Activated CD4-positive, alpha-beta T cell treated with anti-CD3 and anti-CD28 coated beads for 1 hour (primary cell): ENCODE results near the gene ASPSCR1.
A peak's percentile ranks its signal among the peaks of the same experiment; 100 is the strongest.

ENCODE experiments used
- DNase-seq: peaks from one replicate; pipeline ENCODE4 v3.0.0-alpha.2; 2020

Gene ASPSCR1

DNA sequence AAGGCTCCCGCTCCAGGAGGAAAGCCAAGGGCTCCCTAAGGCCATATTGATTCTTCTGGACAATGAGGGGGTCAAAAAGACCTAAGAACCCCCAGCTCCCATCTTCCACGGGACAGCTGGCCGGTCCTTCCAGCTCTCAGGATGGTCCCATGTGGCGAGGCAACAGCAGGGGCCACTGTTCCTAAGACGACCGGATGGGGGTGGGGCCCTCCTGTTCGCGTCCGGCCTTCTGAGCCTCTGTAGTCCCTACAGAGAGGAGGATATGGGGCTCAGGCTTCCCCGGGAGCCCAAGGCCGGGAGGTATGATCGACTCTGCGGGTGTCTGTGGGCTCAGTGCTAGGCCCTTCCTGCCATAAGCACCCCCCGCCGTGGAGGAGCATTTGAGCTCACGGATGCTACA, 66.1 kb downstream of the ASPSCR1 start:
- DNase-seq: no peak

- no peak for DNase-seq
Measured at GRCh38 chr17:82045936-82046484, 68.6 kb downstream of the ASPSCR1 start.

DNA sequence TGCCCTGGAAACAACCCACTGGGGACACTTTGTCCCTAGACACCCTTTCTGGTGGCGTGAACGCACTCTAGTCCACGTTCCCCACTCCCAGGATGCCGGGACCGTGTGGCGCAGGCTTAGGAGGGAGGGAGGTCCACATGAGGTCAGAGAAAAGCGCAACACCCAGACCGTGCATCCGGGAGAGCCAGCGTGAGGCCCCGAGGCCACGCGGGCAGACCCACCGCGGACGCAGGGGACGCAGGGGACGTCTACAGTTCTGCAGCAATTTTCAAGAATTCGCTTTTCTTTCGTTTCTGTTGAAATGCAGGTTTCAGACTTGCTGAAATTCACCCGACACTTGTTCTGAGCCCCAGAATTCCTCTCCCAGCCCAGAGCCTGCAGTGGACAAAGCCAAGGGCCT, 69.5 kb downstream of the ASPSCR1 start:
- no peak for DNase-seq

DNA sequence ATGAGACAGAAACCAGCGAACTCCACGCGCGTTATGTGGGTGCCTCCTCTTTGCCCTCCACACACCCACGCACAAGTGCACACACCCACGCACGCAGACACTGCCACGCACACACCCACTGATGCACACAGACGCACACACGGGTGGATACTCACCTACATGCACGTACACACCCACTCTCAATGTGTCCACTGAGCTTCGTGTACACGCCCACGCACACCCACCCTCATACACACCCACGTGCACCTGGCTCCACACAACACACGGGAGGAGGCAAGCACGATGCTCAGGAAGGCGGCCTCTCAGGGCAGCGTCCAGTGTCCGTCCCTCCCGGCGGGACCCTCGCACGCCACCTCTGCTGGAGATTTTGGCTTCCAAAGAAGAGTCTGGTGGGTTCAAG, 70.0 kb downstream of the ASPSCR1 start:
- no peak for DNase-seq

DNA sequence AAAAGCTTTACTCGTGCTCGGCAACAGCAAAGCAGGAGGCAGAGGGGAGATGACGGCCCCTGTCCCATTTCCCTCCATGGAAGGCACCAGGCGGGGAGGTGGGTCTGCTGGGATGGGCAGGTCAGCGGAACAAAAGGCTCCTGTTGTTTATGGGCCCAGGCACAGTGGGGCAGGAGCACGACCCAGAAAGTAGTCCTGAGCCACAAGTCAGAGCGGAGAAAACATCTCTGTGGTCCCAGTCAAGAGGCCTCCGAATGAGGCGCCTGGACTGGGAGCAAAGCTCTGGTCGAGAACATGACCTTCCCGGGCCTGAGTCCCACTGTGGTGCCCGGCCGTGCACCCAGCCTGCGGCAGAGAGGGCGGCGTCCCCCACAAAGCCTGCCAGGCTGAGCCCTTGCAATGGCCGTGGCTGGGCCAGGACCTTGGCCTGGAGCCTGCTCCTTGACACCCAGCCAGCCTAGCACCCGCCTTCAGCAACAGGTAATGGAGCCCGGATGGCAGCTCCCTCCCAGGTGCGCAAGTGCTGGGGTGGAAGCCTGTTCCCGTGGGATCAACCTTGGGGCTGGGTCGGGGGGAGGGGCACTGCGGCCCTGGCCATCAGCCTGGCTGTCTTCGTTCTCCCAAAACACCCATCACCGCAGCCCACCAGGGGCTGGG, 70.6 kb downstream of the ASPSCR1 start:
- no peak for DNase-seq

DNA sequence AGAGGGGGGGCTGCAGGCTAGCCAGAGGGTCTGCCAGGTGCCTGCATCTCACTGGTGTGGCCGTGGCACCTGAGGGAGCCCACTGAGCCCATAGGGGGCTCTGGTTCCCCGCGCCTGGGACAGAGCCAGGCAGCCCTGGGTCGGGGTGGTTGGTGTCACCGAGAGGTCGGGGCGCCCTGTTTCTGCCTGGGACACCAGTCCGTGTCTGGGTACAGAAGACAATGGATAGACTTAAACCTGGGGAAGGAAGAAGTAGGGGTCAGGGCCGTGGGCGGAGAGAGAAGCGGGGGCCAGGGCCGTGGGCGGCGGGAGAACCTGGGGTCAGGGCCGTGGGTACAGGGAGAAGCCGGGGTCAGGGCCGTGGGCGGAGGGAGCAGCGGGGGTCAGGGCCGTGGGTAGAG, 71.1 kb downstream of the ASPSCR1 start:
- DNase-seq: no peak

- no peak for DNase-seq
Measured at GRCh38 chr17:82049106-82049505, 71.7 kb downstream of the ASPSCR1 start.

GRCh38 chr17:82049521-82049971, 72.1 kb downstream of the ASPSCR1 start:
- no peak for DNase-seq

DNA sequence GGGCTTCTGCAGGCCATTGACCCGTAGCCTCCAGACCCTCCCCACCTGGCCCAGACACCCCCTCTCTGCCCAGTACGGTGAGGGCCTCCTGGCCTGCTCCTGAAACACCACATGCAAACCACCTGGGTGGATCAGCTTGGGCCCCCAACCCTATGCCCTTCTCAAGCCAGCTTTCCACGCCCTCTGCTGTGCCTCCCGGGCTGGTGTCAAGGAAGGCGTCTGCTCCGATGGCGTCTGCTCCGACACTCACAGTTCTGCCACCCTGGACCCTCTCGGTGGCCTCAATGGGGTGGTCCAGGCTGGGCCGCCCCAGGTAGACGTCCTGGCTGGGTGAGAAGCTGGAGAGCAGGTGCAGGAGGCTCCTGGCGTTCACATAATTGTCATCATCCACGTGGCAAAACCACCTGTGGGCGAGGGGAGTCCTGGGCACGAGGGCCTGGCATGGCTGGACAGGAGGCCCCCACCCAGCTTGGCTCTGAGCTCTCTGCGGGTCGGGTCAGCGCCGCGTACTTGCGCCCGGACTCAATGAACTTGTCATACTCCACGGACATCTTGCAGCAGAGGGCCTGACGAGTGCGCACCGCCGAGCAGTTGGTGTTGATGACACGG, 72.8 kb downstream of the ASPSCR1 start:
- DNase-seq: no peak

DNA sequence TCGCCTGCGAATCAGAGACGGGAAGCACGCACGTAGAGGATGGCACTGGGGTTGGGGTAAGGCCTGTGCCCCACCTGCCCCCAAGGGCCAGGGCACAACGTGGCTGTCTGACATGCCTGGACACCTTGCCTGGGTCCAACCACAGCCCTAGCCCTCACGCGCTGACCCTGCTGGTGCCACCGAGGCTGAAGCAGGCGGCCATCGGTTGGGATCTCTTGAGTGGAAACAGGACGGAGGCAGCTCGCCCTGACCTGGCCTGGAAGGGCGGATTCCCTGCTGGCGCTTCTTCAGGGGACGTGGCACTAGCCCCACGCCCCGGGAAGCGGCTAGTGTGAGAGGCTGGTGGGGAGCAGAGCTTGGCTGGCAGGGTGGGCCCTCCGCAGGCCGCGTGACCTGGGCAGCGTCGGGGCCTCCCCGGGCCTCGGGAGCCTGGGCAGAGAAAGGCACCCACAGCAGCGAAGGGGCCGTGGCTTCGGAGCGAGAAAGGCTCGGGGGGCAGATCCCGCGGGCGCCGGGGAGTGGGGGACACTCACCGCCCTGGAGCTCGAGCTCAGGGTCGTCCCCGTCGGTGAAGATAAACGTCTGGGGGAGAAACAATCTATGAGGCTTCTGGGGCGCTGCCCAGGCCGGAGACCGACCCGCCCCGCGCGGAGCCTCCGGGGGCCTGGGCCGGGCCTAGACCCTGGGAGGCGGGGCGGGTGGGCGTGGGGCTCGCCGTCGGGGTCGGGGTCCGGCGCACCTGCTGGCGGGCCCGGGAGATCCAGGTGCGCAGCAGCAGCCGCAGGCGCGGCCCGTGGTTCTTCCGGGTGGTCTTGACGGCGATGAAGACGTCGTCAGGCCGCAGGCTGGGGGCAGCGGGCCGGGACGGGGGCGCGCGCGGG, 73.6 kb downstream of the ASPSCR1 start:
- DNase-seq: no peak

DNA sequence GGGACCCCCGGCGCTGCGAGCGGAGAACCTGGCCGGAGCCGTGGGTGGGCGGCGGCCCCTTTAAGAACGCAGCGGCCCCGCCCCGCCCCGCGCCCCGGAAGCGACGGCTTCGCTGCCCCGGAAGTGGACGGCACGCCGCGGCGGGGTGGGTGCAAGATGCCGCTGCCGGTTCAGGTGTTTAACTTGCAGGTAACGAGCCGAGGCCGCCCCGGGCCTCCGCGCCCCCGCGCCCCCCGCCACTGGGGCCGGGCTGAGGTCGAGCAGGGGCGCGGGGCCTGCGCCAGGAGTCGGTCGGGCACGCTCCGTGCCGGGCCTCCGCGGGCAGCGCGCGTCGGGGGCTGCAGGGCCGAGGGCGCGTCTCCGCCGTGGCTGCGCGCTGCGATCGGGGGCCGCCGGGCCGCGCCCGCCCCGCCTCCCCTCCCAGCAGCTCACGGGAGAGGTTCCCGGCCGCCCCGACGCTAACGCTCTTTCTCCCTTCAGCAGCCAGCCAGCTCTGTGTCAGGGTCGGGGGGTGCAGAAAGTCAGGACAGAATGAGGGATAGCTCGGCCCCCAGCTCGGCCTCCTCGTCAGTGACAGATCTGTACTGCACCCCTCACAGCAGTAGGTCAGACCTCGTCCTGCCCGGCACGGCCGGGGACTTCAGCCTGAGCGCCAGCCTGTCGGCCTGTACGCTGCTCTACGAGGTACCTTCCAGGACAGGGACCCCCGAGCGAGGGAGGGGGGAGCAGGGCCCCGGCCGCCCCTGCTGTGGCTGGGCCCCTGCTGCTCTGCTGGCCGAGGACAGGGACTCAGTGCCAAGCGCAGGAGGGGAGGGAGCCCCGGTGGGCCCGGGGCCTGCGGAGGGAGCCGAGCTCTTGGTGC, 74.6 kb downstream of the ASPSCR1 start, which contains the start of the genes GPS1 and RFNG:
Gene GPS1, plus strand, starts transcription at position 123 of the 862 bp plus-strand sequence. Its CDS starts 34 bp downstream, at position 157.
Gene RFNG, minus strand, starts transcription at position 36 of the 862 bp plus-strand sequence. CDS start 45 bp downstream, outside the sequence.
- DNase-seq: peak; percentile 74

GRCh38 chr17:82052638-82053059, 75.2 kb downstream of the ASPSCR1 start:
- no peak for DNase-seq

DNA sequence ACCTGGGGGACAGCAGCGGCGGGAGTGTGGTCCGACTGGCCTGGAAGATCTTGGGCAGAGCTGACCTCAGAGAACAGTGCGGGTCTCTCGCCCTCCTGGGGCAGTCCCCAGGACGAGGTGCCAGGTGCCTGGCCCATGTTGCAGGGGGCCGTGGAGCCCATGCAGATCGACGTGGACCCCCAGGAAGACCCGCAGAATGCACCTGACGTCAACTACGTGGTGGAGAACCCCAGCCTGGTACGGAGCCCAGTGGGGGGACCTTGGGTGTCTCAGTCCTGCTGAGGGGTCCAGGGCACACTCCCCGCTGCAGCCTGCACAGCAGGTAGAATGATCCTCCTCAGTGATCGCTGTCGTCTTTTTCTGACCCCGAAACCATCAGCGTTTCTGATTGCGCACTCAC, 75.7 kb downstream of the ASPSCR1 start:
- no peak for DNase-seq

DNA sequence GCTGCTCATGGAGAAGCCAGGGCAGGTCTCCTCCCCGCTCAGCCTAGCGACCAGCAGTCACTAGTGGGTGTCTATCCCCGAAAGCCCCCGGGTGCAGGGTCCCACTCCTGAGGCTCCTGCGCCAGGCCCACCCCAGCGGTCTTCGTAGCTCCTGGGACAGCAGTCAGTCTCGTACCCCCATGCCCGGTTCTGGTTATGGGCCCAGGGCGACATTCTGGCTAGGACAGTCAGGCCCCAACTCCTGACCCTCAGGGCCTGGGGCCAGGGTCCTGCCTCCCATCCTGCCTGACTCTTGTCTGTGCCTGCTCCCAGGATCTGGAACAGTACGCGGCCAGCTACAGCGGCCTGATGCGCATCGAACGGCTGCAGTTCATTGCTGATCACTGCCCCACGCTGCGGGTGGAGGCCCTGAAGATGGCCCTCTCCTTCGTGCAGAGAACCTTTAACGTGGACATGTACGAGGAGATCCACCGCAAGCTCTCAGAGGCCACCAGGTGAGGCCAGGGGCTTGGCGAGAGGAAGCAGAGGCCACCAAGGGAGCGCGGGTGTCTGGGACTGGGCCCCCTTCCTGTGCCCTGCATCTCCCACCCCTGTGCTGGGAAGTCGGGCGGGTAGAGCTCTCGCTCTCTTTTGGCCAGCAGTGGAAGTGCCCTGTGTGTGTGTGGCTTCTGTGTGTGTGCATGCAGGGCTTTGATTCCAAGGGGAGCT, 76.3 kb downstream of the ASPSCR1 start:
- DNase-seq: no peak

DNA sequence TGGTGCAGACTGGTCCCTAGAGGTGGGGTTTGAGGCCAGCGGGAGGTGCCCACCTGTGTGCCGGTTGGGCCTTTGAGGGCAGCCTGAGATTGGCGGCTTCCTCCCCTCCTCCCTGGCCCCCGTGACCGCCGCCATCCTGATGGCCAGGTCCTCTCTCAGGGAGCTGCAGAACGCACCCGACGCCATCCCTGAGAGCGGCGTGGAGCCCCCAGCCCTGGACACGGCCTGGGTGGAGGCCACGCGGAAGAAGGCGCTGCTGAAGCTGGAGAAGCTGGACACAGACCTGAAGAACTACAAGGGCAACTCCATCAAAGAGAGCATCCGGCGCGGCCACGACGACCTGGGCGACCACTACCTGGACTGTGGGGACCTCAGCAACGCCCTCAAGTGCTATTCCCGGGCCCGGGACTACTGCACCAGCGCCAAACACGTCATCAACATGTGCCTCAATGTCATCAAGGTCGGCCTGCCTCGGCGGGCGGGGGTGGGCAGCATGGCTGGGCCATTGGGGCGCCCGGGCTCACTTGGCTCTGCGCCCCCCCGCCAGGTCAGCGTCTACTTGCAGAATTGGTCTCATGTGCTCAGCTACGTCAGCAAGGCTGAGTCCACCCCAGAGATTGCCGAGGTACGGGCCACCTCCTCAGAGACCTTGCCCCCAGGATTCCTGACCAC, 77.1 kb downstream of the ASPSCR1 start:
- no peak for DNase-seq

- DNase-seq: no peak
Measured at GRCh38 chr17:82055023-82055964, 77.9 kb downstream of the ASPSCR1 start.

DNA sequence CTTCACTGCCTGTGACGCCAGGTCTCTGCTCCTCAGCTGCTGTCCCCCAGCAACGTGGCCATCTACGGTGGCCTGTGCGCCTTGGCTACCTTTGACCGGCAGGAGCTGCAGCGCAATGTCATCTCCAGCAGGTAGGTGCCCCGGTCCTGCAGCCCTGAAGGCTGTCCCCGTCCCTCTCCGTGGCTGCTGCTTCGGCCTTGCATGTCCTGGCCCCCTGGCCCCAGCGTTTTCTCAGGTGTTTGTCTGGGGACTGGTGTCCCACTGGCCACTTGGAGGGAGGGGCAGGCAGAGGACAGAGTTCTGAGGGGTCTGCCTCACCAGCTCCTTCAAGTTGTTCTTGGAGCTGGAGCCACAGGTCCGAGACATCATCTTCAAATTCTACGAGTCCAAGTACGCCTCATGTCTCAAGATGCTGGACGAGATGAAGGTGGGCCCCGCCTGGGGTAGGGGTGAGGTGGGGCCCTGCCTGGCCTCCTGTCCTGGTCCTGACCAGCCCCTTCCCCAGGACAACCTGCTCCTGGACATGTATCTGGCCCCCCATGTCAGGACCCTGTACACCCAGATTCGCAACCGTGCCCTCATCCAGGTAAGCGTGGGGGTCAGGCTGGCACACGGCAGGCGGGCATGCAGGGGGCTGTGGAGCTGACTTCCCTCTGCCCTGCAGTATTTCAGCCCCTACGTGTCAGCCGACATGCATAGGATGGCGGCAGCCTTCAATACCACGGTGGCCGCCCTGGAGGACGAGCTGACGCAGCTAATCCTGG, 78.7 kb downstream of the ASPSCR1 start:
- no peak for DNase-seq

DNA sequence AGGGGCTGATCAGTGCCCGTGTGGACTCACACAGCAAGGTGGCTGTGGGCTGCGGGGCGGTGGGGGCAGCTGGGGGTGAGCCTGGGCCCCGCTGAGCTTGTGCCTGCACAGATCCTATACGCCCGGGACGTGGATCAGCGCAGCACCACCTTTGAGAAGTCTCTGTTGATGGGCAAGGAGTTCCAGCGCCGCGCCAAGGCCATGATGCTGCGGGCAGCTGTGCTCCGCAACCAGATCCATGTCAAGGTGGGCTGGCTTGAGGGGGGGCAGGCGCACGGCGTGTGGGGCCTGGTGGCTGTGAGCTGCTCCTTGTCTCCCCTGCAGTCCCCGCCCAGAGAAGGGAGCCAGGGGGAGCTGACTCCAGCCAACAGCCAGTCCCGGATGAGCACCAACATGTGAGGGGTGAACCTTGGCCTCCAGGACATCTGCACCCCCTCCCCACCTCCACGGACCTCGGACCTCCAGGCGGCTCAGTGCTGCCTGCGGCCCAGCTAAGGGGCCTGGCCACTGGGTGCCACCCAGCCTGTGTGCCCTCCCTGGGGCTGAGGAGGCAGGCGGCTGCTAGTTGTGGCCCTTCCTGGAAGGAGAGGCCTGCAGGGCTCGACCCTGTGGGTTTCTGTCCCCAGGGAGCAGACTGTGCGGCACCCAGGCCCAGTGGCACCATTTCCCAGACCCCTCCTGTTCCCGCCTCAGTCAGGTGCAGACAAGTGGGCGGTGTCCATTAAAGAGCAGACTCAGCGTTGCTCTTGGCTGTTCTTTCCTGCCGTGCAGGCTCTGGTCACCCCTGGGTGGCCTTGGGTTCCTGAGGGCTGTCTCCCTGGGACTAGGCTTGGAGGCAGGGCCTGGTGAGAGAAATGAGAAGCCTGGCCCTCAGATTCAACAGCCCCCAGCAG, 79.5 kb downstream of the ASPSCR1 start:
- no peak for DNase-seq
